Chondrocyte (in vitro differentiated cells): Measurements from ENCODE around the gene ANK2. TPM values are rescaled to one million over a fixed set of nuclear protein-coding genes. Genes with fewer than 3 reads are reported as not detected.

Source experiments
- DNase-seq: peaks from one replicate; pipeline ENCODE4 v3.0.0; 2021; ENCODE audit warnings: mixed read lengths, low spot score
- H3K27ac Mint-ChIP-seq: one replicate; pipeline ENCODE4 v1.8.0; 2021; ENCODE audit warnings: mild to moderate bottlenecking, moderate library complexity, mixed read lengths; ENCODE audit not compliant: unreplicated experiment
- H3K27me3 Mint-ChIP-seq: 2 replicates; pipeline ENCODE4 v1.8.0; 2021; ENCODE audit warnings: low read depth, mixed read lengths
- H3K36me3 Mint-ChIP-seq: 2 replicates; pipeline ENCODE4 v1.8.0; 2021; ENCODE audit warnings: low read depth, mixed read lengths
- H3K4me1 Mint-ChIP-seq: 2 replicates; pipeline ENCODE4 v1.8.0; 2021; ENCODE audit warnings: low read depth, mild to moderate bottlenecking, mixed read lengths
- H3K4me3 Mint-ChIP-seq: one replicate; pipeline ENCODE4 v1.8.0; 2021; ENCODE audit warnings: mild to moderate bottlenecking, moderate library complexity, mixed read lengths; ENCODE audit not compliant: unreplicated experiment
- H3K9me3 Mint-ChIP-seq: 2 replicates; pipeline ENCODE4 v1.8.0; 2021; ENCODE audit warnings: low read depth, mixed read lengths
- CTCF ChIP-seq: fragments of 200-600 bp; sonication (generic); IDR thresholded peaks from 2 replicates; pipeline ENCODE4 v1.5.0; 2021; ENCODE audit warnings: antibody characterized with exemption, mild to moderate bottlenecking, moderate library complexity
- total RNA-seq: library from RNA; stranded (reverse); gene quantifications from 3 replicates; pipeline ENCODE4 v1.2.1, GENCODE V29; 2021

Gene ANK2
- total RNA-seq, 1 donor from 2014 or later = 71.2 TPM

DNA sequence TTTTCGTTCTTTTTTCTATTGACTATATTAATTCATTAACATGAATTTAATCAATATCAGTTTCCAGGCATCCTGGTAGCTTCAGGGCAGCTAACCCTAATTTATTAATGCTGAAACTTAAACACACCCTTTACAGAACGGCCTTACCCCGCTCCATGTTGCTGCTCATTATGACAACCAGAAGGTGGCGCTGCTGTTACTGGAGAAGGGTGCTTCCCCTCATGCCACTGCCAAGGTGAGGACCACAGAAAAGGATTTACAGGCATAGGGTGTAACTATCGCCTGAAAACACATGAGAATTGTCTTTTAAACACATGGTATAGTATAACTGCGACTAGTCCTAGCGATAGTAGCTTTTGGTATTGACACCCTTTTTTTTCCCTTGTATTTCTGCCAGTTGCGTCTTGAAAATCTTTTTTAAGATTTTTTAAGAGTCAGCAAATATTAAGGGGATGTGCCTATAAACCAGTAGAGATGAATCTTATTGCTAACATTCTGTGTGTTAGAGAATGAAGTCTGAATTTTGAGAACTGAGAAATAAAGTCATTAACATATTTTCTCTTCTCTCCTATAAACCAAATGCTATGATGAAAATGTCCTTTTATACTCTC is 229.0 kb downstream of the ANK2 start:
- Mint-ChIP-seq H3K4me1 (no peaks in the 10 kb centered on the region), H3K4me3 (no peak overlapping the region), H3K27me3 (no peaks in the 10 kb centered on the region), H3K9me3 (no peaks in the 10 kb centered on the region), H3K36me3 (peaks cover 8% of the 10 kb centered on the region), H3K27ac (no peak overlapping the region)
- TF ChIP-seq CTCF = peak; percentile 93
- no peak for DNase-seq

- DNase-seq = no peak
- Mint-ChIP-seq H3K27ac (no peak overlapping the region), H3K9me3 (no peaks in the 10 kb centered on the region), H3K4me1 (peaks cover 9% of the 10 kb centered on the region), H3K36me3 (peaks cover 15% of the 10 kb centered on the region), H3K27me3 (no peaks in the 10 kb centered on the region), H3K4me3 (no peak overlapping the region)
- no peak for TF ChIP-seq CTCF
Measured at GRCh38 chr4:113285501-113285900, 236.0 kb downstream of the ANK2 start.

DNA sequence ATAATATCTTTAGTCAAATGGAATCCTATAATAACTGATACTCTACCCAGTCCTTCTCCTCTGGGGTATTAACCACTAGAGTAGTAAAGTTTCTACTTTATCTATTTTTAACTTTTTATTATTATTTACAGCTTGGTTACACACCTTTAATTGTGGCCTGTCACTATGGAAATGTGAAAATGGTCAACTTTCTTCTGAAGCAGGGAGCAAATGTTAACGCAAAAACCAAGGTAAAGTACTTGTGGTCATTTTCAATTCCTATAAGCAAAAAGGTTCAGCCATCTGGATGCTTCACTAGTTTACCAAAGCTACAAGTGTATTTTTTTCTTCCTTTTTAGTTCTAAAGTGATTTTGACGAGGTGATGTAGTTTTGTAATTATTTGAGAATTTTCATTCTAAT is 238.8 kb downstream of the ANK2 start:
- no peaks in the 10 kb centered on the region for H3K9me3 Mint-ChIP-seq

DNA sequence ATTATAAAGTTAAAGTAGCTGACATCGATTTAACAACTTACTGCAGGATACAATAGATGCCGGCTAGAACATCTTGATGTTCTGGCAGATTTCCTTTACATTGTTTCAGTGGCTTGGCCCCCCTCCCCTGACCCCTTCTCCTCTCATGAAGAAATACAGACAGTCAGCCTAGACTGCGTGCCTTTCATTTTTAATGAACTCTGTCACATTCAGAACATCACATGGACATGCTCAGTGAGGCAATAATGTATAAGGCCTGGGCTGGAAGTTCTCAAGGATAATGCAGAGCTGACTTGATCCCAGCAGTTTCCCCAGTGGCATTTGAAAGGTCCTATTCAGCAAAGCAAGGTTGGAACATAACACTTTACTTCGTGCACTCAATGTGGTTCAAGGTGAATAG is 239.2 kb downstream of the ANK2 start:
- DNase-seq = no peak
- H3K4me1 Mint-ChIP-seq = peaks cover 17% of the 10 kb centered on the region
- no peaks in the 10 kb centered on the region for H3K9me3 Mint-ChIP-seq
- H3K4me3 Mint-ChIP-seq = no peak overlapping the region
- peaks cover 16% of the 10 kb centered on the region for H3K36me3 Mint-ChIP-seq
- H3K27me3 Mint-ChIP-seq = no peaks in the 10 kb centered on the region
- H3K27ac Mint-ChIP-seq = no peak overlapping the region
- no peak for TF ChIP-seq CTCF

More for the DNA sequence above, 238.8 kb downstream of the ANK2 start:
- Mint-ChIP-seq H3K4me1 (peaks cover 17% of the 10 kb centered on the region), H3K27ac (no peak overlapping the region), H3K4me3 (no peak overlapping the region), H3K27me3 (no peaks in the 10 kb centered on the region), H3K36me3 (peaks cover 14% of the 10 kb centered on the region)
- TF ChIP-seq CTCF = no peak
- DNase-seq = no peak

GRCh38 chr4:113289766-113290165 is 240.3 kb downstream of the ANK2 start:
- H3K27me3 Mint-ChIP-seq = no peaks in the 10 kb centered on the region
- H3K4me3 Mint-ChIP-seq = no peak overlapping the region
- no peaks in the 10 kb centered on the region for H3K9me3 Mint-ChIP-seq
- TF ChIP-seq CTCF = no peak
- H3K36me3 Mint-ChIP-seq = peaks cover 15% of the 10 kb centered on the region
- H3K27ac Mint-ChIP-seq = peak overlapping the region; percentile 72
- no peak for DNase-seq
- peaks cover 17% of the 10 kb centered on the region for H3K4me1 Mint-ChIP-seq
